Spleen (tissue), 7 donors: ENCODE data around the gene SCYGR1.

Source experiments
- POLR2A ChIP-seq, 3 donors: fragments of 450-650 bp; IDR thresholded peaks; one replicate each; pipeline ENCODE4 v1.5.1; 2017; ENCODE audit warnings: antibody characterized with exemption in 3 of 3, mild to moderate bottlenecking in 1 of 3
- POLR2AphosphoS5 ChIP-seq, 3 donors: sonication (generic); formaldehyde crosslinking; IDR thresholded peaks; one replicate each; pipeline ENCODE4 v1.5.1; 2017; ENCODE audit warnings: antibody characterized with exemption in 3 of 3
- TF ChIP-seq, protein P1 (sequence below), 11 experiments: fragments of 200-600 bp in 7 of 11; fragments of 450-650 bp in 4 of 11; sonication (generic) in 4 of 11; IDR thresholded peaks in 8 of 11; conservative IDR thresholded peaks in 3 of 11; 1 replicate in 7 of 11; 2 replicates in 4 of 11; pipeline versions ENCODE4 v1.4.0 to v1.8.0; 2016 to 2021; ENCODE audit warnings: antibody characterized with exemption in 11 of 11, inconsistent platforms in 4 of 11, mild to moderate bottlenecking in 1 of 11
- donor health status: DM: no; HTN: no; CAD: no; lungs with moderate emphysema.
- donor health status: DM: no; HTN: no; CAD: no.
- donor health status: DM: no; HTN: no; CAD: no.

DNA sequence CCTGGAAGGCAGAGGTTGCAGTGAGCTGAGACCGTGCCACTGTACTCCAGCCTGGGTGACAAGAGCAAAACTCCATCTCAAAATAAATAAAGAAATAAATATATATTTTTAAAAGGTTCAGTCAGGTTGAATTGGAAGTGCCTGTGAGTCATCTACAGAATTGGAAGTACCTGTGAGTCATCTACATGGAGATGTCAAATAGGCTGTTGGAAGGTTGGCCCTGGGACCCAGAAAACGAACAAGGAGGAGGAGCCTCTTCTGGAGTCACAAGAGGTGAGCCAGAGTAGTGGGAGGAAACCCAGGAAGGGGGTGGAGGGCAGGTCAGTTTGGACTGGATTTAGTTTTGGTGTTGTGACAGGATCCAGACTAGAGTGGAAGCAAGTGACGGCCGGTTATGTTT, 15.2 kb upstream of the SCYGR1 start:
- TF ChIP-seq, protein P1, sequence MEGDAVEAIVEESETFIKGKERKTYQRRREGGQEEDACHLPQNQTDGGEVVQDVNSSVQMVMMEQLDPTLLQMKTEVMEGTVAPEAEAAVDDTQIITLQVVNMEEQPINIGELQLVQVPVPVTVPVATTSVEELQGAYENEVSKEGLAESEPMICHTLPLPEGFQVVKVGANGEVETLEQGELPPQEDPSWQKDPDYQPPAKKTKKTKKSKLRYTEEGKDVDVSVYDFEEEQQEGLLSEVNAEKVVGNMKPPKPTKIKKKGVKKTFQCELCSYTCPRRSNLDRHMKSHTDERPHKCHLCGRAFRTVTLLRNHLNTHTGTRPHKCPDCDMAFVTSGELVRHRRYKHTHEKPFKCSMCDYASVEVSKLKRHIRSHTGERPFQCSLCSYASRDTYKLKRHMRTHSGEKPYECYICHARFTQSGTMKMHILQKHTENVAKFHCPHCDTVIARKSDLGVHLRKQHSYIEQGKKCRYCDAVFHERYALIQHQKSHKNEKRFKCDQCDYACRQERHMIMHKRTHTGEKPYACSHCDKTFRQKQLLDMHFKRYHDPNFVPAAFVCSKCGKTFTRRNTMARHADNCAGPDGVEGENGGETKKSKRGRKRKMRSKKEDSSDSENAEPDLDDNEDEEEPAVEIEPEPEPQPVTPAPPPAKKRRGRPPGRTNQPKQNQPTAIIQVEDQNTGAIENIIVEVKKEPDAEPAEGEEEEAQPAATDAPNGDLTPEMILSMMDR (IDR thresholded peaks at IDR 0.05 in 8 of 11, conservative IDR thresholded peaks at IDR 0.05 in 3 of 11) = no peak
- TF ChIP-seq POLR2A (IDR thresholded peaks at IDR 0.05) (no peak), POLR2AphosphoS5 (IDR thresholded peaks at IDR 0.05) (no peak)
